GM10266 (cell line): ENCODE results near the gene GNG10.
A peak's percentile ranks its signal among the peaks of the same experiment; 100 is the strongest.
"Not testable (repeated sequence)": the region's sequence is repeated elsewhere in the genome, so short reads cannot be mapped to it uniquely, and the experiment has no call there.

Experiments
- DNase-seq: peaks from one replicate; pipeline ENCODE4 v3.0.0; 2012; ENCODE audit errors: extremely low spot score
- CTCF ChIP-seq: IDR thresholded peaks from 2 replicates; pipeline ENCODE4 v1.5.1; 2012; ENCODE audit warnings: mild to moderate bottlenecking, low read depth; ENCODE audit not compliant: control insufficient read depth, insufficient read depth; ENCODE audit errors: missing control alignments

Gene GNG10

DNA sequence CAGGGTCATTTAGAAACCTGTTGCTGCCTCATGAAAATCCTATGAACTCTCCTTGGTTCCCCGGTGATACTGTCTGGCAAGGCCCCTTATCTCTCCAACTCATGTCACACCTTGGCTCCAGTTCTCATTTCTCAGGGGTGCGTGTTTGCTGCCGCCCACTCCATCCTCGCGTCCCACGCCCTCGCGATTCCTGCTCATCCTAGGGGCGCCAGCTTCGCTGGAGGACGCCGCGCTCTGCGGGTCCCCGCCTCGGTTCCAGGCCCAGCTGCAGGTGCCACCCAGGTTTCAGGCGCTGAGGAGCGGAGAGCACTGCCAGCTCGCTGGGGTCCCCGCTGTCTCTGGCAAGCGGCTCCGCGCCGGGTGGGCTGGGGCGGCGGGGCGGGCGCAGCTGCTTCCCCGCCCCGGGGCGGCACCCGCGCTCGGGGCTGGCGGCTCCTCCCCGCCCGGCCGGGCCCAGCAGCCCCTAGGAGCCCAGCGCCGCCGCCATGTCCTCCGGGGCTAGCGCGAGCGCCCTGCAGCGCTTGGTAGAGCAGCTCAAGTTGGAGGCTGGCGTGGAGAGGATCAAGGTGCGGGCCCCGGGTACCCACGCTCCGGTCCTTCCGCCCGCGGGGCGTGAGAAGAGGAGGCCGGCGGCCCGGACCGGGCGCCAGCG, at the start of gene GNG10:
TSS of gene GNG10 (plus strand) at position 456 of the 652 bp plus-strand sequence. CDS start at position 486, 30 bp downstream.
- peak; percentile 93 for DNase-seq
- TF ChIP-seq CTCF: no peak

GRCh38 chr9:111613436-111614040, 47.9 kb upstream of the GNG10 start:
- no peak for TF ChIP-seq CTCF
- DNase-seq: no peak

- no peak for TF ChIP-seq CTCF
- no peak for DNase-seq
Observed at GRCh38 chr9:111615928-111616327, 45.5 kb upstream of the GNG10 start.

DNA sequence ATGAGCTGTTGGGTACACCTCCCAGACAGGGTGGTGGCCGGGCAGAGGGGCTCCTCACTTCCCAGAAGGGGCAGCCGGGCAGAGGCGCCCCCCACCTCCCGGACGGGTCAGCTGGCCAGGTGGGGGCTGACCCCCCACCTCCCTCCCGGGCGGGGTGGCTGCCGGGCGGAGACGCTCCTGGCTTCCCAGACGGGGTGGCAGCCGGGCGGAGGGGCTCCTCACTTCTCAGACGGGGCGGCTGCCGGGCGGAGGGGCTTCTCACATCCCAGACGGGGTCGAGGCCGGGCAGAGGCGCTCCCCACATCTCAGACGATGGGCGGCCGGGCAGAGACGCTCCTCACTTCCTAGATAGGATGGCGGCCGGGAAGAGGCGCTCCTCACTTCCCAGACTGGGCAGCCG, 44.1 kb upstream of the GNG10 start:
- not testable (repeated sequence) for DNase-seq

DNA sequence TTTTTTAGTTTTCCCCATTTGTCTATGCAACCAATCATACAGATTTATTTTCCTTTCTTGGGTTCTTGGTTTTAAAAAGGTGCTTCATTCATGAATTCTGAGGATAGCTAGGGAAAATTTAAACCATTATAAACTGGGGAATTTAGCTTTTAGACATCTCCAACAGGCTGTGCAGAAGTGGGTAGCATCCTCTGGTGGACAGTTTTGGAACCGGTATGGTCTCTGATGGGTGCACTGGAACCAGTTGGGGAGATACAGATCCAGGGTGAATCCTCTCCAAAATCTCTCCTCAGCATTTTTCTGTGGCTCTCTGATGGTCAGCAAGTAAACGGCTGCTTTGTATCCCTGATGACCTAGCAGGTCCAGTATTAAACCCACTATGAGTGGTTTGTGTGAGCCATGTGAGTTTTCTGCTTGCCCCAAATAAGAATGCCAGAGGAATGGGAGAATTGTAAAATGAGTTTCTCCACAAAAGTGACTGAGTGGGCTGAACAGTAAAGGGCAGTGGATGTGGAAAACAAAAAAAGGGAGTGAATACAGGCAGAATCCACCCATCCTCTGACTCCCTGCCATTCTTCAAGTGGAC, 39.4 kb upstream of the GNG10 start:
- peak; percentile 69 for DNase-seq
- peak; percentile 70 for TF ChIP-seq CTCF

DNA sequence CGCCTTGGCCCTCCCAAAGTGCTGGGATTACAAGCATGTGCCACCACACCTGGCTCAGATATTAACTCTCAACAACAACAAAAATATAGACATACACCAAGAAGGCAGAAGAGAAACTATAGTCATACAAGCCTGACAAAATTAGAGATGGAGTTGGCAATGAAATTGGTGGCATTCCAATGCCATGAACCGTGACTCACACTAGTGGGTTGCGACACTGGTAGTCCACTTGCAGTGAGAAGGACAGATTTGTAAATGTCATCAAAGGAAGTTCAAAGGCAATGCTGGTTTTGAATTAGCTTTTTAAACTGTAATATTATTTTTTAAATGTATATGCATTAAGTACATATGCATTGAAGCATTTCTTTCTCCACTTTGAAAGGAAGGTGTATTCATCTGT, 38.8 kb upstream of the GNG10 start:
- no peak for TF ChIP-seq CTCF
- no peak for DNase-seq

DNA sequence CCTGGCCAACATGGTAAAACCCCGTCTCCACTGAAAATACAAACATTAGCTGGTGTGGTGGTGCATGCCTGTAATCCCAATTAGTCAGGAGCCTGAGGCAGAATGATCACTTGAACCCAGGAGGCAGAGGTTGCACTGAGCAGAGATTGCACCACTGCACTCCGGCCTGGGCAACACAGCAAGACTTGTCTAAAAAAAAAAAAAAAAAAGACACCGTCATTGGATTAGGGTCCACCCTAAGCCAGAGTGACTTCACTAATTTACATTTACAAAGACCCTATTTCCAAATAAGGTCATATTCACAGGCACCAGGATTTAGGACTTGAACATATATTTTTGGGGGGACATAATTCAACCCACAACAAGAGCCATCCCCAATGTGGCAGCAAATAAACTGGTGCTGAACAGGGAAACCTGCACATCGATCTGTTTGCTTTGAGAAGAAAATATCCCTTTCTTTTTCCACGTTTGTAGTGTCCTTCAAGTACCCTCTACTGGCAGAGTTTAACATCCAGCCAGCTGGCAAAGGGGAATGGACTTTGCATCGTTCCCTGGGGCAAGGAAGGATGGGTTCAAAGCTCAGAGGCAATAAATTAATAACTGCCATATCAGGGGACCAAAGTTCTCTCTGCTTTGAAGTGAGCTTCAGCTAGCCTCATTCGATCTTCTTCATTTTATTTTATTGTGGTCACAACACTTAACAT, 34.0 kb upstream of the GNG10 start:
- DNase-seq: no peak
- no peak for TF ChIP-seq CTCF
